Neural progenitor cell (in vitro differentiated cells): ENCODE measurements around the gene HIGD1B. TPM values are rescaled to one million over a fixed set of nuclear protein-coding genes. Genes with fewer than 3 reads are reported as not detected.

Source experiments
- DNase-seq: peaks from one replicate; pipeline ENCODE4 v3.0.0-alpha.2; 2016; ENCODE audit warnings: low spot score
- H2AFZ ChIP-seq: fragments of 200-600 bp; sonication (generic); replicated peaks from 2 replicates; pipeline ENCODE4 v1.6.1; 2016; ENCODE audit warnings: antibody characterized with exemption
- H3F3A ChIP-seq: fragments of 200-600 bp; sonication (generic); 2 replicates; pipeline ENCODE4 v1.6.1; 2016; ENCODE audit warnings: antibody characterized with exemption, low read depth
- H3K27ac ChIP-seq: fragments of 200-600 bp; sonication (generic); 2 replicates; pipeline ENCODE4 v1.5.1; 2016; ENCODE audit warnings: mild to moderate bottlenecking
- H3K27me3 ChIP-seq: fragments of 200-600 bp; sonication (generic); 2 replicates; pipeline ENCODE4 v1.6.1; 2016; ENCODE audit warnings: mild to moderate bottlenecking, moderate library complexity
- H3K36me3 ChIP-seq: fragments of 200-600 bp; sonication (generic); 2 replicates; pipeline ENCODE4 v1.5.1; 2016
- H3K4me1 ChIP-seq: fragments of 200-600 bp; sonication (generic); 2 replicates; pipeline ENCODE4 v1.6.1; 2016; ENCODE audit warnings: mixed run types
- H3K4me2 ChIP-seq: fragments of 200-600 bp; sonication (generic); 2 replicates; pipeline ENCODE4 v1.6.1; 2016
- H3K4me3 ChIP-seq: fragments of 200-600 bp; sonication (generic); 2 replicates; pipeline ENCODE4 v1.5.1; 2016
- H3K79me2 ChIP-seq: fragments of 200-600 bp; sonication (generic); 2 replicates; pipeline ENCODE4 v1.6.1; 2016; ENCODE audit warnings: low read depth
- H3K9ac ChIP-seq: fragments of 200-600 bp; sonication (generic); 2 replicates; pipeline ENCODE4 v1.6.1; 2016
- H3K9me3 ChIP-seq: fragments of 200-600 bp; sonication (generic); 2 replicates; pipeline ENCODE4 v1.5.1; 2016; ENCODE audit warnings: low read depth
- H4K20me1 ChIP-seq: fragments of 200-600 bp; sonication (generic); 2 replicates; pipeline ENCODE4 v1.6.1; 2016; ENCODE audit warnings: low read depth
- H3K27ac Mint-ChIP-seq: 3 replicates; pipeline ENCODE4 v1.8.0; 2021; ENCODE audit warnings: mixed read lengths
- H3K27me3 Mint-ChIP-seq: 2 replicates; pipeline ENCODE4 v1.8.0; 2022; ENCODE audit warnings: low read depth, mild to moderate bottlenecking, inconsistent platforms, moderate library complexity, mixed read lengths; ENCODE audit not compliant: insufficient read depth
- H3K36me3 Mint-ChIP-seq: 3 replicates; pipeline ENCODE4 v1.8.0; 2021; ENCODE audit warnings: mixed read lengths
- H3K4me1 Mint-ChIP-seq: 3 replicates; pipeline ENCODE4 v1.8.0; 2021; ENCODE audit warnings: mixed read lengths
- H3K4me3 Mint-ChIP-seq: 3 replicates; pipeline ENCODE4 v1.8.0; 2021; ENCODE audit warnings: mild to moderate bottlenecking, moderate library complexity, mixed read lengths
- H3K9me3 Mint-ChIP-seq: 3 replicates; pipeline ENCODE4 v1.8.0; 2020; ENCODE audit warnings: mixed read lengths
- CTCF ChIP-seq: fragments of 200-600 bp; sonication (generic); IDR thresholded peaks from 2 replicates; pipeline ENCODE4 v1.5.1; 2017; ENCODE audit warnings: antibody characterized with exemption, mild to moderate bottlenecking
- EZH2 ChIP-seq: fragments of 200-600 bp; sonication (generic); IDR thresholded peaks from 2 replicates; pipeline ENCODE4 v1.6.1; 2017; ENCODE audit warnings: antibody characterized with exemption, mild to moderate bottlenecking, moderate library complexity
- EZH2phosphoT487 ChIP-seq: fragments of 200-600 bp; sonication (generic); IDR thresholded peaks from 2 replicates; pipeline ENCODE4 v1.6.1; 2017; ENCODE audit warnings: antibody characterized with exemption
- total RNA-seq: library from RNA; depleted of rRNA; stranded (reverse); fragments of >200 nt; gene quantifications from 2 replicates; pipeline ENCODE4 v1.2.3, GENCODE V29; 2015; ENCODE audit warnings: low replicate concordance

HIGD1B gene
- total RNA-seq, 1 donor from 2014 or later, result not detected

GRCh38 chr17:44831371-44831770 lies 16.3 kb upstream of the HIGD1B start:
- H2AFZ ChIP-seq, result no peak overlapping the region
- no peak for DNase-seq
- H3K4me1 ChIP-seq, result peaks cover 17% of the 10 kb centered on the region
- no peak overlapping the region for H3K27ac ChIP-seq
- H3K36me3 ChIP-seq, result no peaks in the 10 kb centered on the region
- H3K79me2 ChIP-seq, result peaks cover 42% of the 10 kb centered on the region
- Mint-ChIP-seq H3K27ac (peak overlapping the region; percentile 17), H3K9me3 (no peaks in the 10 kb centered on the region), H3K4me3 (peak overlapping the region; percentile 73), H3K36me3 (no peaks in the 10 kb centered on the region), H3K27me3 (peaks cover 11% of the 10 kb centered on the region), H3K4me1 (peaks cover 33% of the 10 kb centered on the region)
- H3K4me3 ChIP-seq, result no peak overlapping the region
- H4K20me1 ChIP-seq, result peaks cover 26% of the 10 kb centered on the region
- H3K27me3 ChIP-seq, result no peaks in the 10 kb centered on the region
- no peaks in the 10 kb centered on the region for H3K9me3 ChIP-seq
- H3K4me2 ChIP-seq, result peak overlapping the region; percentile 97
- TF ChIP-seq CTCF, result no peak
- no peak for TF ChIP-seq EZH2phosphoT487
- no peak for TF ChIP-seq EZH2
- peaks cover 23% of the 10 kb centered on the region for H3F3A ChIP-seq
- no peak overlapping the region for H3K9ac ChIP-seq

GRCh38 chr17:44832805-44833204 lies 14.9 kb upstream of the HIGD1B start:
- no peaks in the 10 kb centered on the region for H3K9me3 Mint-ChIP-seq
- H3K27ac Mint-ChIP-seq, result no peak overlapping the region
- peak overlapping the region; percentile 19 for H2AFZ ChIP-seq
- H3K4me1 ChIP-seq, result peaks cover 17% of the 10 kb centered on the region
- peaks cover 12% of the 10 kb centered on the region for H4K20me1 ChIP-seq
- no peak overlapping the region for H3K4me3 ChIP-seq
- H3K4me2 ChIP-seq, result no peak overlapping the region
- DNase-seq, result peak; percentile 32
- no peaks in the 10 kb centered on the region for H3K36me3 Mint-ChIP-seq
- H3F3A ChIP-seq, result peaks cover 23% of the 10 kb centered on the region
- no peaks in the 10 kb centered on the region for H3K36me3 ChIP-seq
- no peaks in the 10 kb centered on the region for H3K27me3 ChIP-seq
- no peaks in the 10 kb centered on the region for H3K9me3 ChIP-seq
- H3K79me2 ChIP-seq, result peaks cover 28% of the 10 kb centered on the region
- H3K4me3 Mint-ChIP-seq, result peak overlapping the region; percentile 8
- TF ChIP-seq CTCF, result peak; percentile 27
- TF ChIP-seq EZH2phosphoT487, result no peak
- peaks cover 9% of the 10 kb centered on the region for H3K27me3 Mint-ChIP-seq
- H3K4me1 Mint-ChIP-seq, result peaks cover 22% of the 10 kb centered on the region
- H3K27ac ChIP-seq, result no peak overlapping the region
- H3K9ac ChIP-seq, result no peak overlapping the region

- H3F3A ChIP-seq, result no peaks in the 10 kb centered on the region
- H3K27me3 Mint-ChIP-seq, result peaks cover 7% of the 10 kb centered on the region
- no peak overlapping the region for H3K4me2 ChIP-seq
- no peak for TF ChIP-seq EZH2phosphoT487
- TF ChIP-seq EZH2, result no peak
- no peak for TF ChIP-seq CTCF
- no peaks in the 10 kb centered on the region for H3K9me3 Mint-ChIP-seq
- no peaks in the 10 kb centered on the region for H3K9me3 ChIP-seq
- no peak overlapping the region for H3K4me3 ChIP-seq
- no peaks in the 10 kb centered on the region for H3K36me3 Mint-ChIP-seq
- no peaks in the 10 kb centered on the region for H3K79me2 ChIP-seq
- H3K27me3 ChIP-seq, result no peaks in the 10 kb centered on the region
- no peak overlapping the region for H3K27ac ChIP-seq
- H4K20me1 ChIP-seq, result no peaks in the 10 kb centered on the region
- H3K4me1 ChIP-seq, result peaks cover 3% of the 10 kb centered on the region
- H3K4me1 Mint-ChIP-seq, result peaks cover 9% of the 10 kb centered on the region
- DNase-seq, result no peak
- H3K4me3 Mint-ChIP-seq, result no peak overlapping the region
- no peaks in the 10 kb centered on the region for H3K36me3 ChIP-seq
- no peak overlapping the region for H2AFZ ChIP-seq
- no peak overlapping the region for H3K27ac Mint-ChIP-seq
- H3K9ac ChIP-seq, result no peak overlapping the region
Measured at GRCh38 chr17:44837196-44837595, 10.5 kb upstream of the HIGD1B start.

- Mint-ChIP-seq H3K36me3 (no peaks in the 10 kb centered on the region), H3K27me3 (peaks cover 6% of the 10 kb centered on the region), H3K9me3 (no peaks in the 10 kb centered on the region), H3K4me3 (no peak overlapping the region), H3K27ac (no peak overlapping the region), H3K4me1 (peaks cover 16% of the 10 kb centered on the region)
- TF ChIP-seq CTCF (no peak), EZH2phosphoT487 (no peak), EZH2 (no peak)
- H3K4me3 ChIP-seq, result no peak overlapping the region
- no peaks in the 10 kb centered on the region for H3K79me2 ChIP-seq
- no peak overlapping the region for H3K9ac ChIP-seq
- no peak overlapping the region for H3K27ac ChIP-seq
- DNase-seq, result no peak
- peaks cover 22% of the 10 kb centered on the region for H3K4me1 ChIP-seq
- H3K27me3 ChIP-seq, result no peaks in the 10 kb centered on the region
- no peaks in the 10 kb centered on the region for H4K20me1 ChIP-seq
- H2AFZ ChIP-seq, result no peak overlapping the region
- no peaks in the 10 kb centered on the region for H3K9me3 ChIP-seq
- H3K36me3 ChIP-seq, result no peaks in the 10 kb centered on the region
- no peaks in the 10 kb centered on the region for H3F3A ChIP-seq
- H3K4me2 ChIP-seq, result no peak overlapping the region
Measured at GRCh38 chr17:44840274-44840673, 7.4 kb upstream of the HIGD1B start.
